ENCODE results near the gene GALNT14.

DNA sequence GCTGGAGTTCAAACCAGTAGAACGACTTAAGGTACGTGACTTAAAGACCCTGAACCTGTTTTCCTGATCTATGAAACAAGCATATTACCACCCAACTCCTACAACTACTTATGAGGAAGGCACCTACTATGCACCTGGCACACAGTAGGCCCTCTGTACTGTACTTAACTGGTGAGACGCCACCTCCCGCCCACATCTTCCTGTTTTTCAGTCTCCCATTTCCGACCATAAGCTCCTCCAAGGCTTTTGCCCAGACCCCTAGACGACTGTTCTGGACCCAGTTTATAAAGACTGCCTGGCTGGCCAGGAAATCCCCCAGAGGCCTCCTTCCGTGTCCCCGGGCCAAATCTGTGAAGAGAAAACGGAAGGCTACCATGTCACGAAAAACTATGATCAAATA lies 1.5 kb downstream of the GALNT14 start:
- TF ChIP-seq, protein P1, sequence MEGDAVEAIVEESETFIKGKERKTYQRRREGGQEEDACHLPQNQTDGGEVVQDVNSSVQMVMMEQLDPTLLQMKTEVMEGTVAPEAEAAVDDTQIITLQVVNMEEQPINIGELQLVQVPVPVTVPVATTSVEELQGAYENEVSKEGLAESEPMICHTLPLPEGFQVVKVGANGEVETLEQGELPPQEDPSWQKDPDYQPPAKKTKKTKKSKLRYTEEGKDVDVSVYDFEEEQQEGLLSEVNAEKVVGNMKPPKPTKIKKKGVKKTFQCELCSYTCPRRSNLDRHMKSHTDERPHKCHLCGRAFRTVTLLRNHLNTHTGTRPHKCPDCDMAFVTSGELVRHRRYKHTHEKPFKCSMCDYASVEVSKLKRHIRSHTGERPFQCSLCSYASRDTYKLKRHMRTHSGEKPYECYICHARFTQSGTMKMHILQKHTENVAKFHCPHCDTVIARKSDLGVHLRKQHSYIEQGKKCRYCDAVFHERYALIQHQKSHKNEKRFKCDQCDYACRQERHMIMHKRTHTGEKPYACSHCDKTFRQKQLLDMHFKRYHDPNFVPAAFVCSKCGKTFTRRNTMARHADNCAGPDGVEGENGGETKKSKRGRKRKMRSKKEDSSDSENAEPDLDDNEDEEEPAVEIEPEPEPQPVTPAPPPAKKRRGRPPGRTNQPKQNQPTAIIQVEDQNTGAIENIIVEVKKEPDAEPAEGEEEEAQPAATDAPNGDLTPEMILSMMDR (IDR thresholded peaks at IDR 0.05) = no peak
- no peak for TF ChIP-seq POLR2A (IDR thresholded peaks at IDR 0.05)
